CD4-positive, alpha-beta T cell treated with Interleukin-6 for 4 hours (primary cell): ENCODE results near the gene CYP3A7.
"Not testable (repeated sequence)": the region's sequence is repeated elsewhere in the genome, so short reads cannot be mapped to it uniquely, and the experiment has no call there.

ENCODE experiments used
- DNase-seq: peaks from one replicate; pipeline ENCODE4 v3.0.0-alpha.2; 2020; ENCODE audit warnings: mixed read lengths

CYP3A7 gene

DNA sequence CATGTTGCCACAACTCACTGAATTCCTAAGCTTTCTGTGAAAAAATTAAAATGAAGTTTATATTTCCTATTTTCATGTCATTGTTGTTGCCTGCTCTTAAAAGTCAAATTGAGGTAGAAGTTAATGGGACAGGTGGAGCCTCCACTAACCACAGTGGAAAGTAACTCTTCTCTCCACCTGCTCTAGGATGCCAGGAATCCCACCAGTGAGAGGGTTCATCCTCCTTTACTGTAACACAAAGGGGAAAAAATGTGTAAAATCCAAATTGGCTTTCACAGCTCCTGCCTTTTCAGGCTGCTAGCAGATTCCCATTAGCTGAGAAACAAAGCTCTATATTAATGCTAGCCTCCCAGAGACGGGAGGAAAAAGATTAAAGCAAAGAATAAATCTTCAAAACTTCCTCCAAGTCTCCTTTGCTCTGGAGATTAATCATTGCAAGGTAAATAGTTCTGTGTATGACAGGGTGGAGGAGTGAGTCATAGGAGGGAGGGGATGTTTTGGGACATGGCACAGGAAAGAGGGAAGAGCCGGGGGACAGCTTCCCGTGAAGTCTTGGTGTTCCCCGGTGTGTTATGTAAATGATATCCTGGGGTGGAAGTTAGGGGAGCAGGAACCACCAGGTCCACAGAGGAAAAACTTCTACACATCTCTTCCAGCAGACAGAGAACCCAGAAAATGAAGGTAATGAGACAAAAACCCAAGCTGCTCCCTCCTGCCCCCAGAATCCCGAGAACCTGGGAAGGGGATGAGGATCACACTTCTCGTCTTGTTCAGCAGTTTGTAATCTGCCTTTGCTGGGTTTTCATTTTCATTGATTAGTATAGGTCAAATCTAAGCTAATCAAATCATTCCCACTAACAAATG lies 35.9 kb downstream of the CYP3A7 start:
- not testable (repeated sequence) for DNase-seq

DNA sequence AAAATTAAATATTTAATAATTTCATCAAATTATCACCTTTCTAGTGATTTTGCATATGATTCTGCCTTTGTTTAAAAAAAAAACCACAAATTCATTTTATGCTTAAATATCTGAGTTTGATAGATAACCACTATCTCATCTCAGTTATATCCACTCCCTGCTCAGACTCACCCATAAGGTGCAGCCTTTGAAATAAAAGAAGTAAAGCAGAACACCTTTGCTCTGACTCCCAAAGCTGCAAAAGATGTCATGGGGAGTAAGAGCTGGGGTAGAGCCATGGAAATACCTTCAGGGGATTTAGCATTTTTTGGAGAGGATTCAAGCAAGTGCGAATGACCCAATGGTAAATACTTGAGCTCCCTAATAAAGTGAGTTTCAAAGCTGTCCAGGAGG lies 40.1 kb downstream of the CYP3A7 start:
- no peak for DNase-seq

DNA sequence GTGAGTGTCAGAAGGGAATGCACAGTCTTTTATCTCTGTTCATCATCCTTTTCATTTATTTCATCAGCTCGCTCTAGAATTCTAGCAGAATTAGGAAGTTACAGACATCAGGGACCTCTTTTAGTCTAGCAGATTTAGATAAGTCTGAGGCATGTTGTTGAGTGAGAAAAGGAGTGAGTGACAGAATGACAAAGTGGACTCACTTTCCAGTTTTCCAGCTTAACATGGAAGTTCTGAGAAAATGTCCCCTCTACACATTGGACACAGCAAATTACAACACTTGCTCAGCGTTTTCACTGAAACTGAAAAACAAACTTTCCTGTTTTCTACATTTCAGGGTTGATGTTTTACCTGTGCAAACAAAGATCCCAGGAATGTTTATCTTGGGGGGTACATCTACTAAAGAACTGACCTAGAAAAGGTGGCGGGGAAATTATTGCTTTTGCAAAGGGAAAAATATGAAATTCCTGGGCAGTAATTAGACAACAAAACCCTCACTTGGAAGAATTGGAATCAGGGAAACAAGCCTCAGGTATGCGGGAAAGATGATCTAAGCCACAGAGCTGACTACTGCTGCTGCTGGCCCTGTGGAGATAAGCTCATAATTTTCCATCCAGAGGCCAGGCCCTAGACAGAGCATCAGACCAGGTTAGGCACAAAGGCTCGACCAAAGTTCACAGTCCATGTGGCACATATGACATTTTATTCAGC lies 40.6 kb downstream of the CYP3A7 start:
- no peak for DNase-seq

DNA sequence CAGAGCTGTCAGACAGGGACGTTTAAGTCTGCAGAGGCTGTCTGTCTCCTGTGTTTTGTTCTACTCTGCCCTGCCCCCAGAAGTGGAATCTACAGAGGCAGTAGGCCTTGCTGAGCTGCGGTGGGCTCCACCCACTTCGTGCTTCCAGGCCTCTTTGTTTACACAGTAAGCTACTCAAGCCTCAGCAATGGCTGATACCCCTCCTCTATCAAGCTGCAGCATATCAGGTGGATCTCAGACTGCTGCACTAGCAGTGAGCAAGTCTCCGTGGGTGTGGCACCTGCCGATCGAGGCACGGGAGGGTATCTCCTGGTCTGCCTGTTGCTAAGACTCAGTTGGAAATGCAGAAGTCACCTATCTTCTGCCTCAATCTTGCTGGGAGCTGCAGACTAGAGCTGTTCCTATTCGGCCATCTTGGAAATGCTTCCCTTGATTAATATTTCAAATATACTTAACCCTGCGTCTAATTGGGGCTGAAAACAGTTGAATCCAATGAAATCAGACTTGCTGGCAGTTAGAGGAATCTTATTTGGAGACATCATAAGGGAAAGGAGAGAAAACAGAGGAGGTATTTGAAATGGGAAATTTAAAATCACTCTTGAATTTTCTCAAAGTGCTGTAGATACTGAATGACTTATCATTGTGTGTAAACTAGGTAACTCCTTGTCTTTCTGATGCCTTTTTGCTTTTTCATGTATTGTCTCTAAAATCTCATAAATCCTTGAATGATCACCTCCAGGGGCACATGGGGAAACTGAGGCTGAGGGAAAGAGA lies 41.4 kb downstream of the CYP3A7 start:
- peak; percentile 35 for DNase-seq

DNA sequence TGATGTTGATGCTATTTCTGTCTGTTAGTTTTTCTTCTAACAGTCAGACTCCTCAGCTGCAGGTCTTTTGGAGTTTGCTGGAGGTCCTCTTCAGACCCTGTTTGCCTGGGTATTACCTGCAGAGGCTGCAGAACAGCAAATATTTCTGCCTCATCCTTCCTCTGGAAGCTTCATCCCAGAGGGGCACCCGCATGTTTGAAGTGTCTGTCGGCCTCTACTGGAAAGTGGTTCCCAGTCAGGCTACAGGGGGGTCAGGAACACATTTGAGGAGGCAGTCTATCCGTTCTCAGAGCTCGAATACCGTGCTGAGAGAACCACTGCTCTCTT lies 41.9 kb downstream of the CYP3A7 start:
- DNase-seq = no peak

DNA sequence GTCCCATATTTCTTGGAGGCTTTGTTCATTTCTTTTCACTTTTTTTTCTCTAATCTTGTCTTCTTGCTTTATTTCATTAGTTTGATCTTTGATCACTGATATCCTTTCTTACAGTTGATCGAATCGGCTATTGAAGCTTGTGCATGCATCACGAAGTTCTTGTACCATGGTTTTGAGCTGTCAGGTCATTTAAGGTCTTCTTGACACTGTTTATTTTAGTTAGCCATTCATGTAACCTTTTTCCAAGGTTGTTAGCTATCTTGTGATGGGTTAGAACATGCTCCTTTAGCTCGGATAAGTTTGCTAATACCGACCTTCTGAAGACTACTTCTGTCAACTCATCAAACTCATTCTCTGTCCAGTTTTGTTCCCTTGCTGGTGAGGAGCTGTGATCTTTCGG lies 42.4 kb downstream of the CYP3A7 start:
- DNase-seq = not testable (repeated sequence)

DNA sequence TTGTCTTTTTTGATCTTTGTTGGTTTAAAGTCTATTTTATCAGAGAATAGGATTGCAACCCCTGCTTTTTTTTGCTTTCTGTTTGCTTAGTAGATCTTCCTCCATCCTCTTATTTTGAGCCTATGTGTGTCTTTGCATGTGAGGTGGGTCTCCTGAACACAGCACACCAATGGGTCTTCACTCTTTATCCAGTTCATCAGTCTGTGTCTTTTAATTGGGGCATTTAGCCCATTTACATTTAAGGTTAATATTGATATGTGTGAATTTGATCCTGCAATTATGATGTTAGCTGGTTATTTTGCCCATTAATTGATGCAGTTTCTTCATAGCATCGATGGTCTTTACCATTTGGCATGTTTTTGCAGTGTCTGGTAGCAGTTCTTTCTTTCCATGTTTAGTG lies 43.3 kb downstream of the CYP3A7 start:
- DNase-seq = not testable (repeated sequence)

DNA sequence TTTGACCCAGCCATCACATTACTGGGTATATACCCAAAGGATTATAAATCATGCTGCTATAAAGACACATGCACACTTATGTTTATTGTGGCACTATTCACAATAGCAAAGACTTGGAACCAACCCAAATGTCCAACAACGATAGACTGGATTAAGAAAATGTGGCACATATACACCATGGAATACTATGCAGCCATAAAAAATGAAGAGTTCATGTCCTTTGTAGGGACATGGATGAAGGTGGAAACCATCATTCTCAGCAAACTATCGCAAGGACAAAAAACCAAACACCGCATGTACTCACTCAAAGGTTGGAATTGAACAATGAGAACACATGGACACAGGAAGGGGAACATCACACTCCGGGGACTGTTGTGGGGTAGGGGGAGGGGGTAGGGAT lies 44.1 kb downstream of the CYP3A7 start:
- DNase-seq = not testable (repeated sequence)

DNA sequence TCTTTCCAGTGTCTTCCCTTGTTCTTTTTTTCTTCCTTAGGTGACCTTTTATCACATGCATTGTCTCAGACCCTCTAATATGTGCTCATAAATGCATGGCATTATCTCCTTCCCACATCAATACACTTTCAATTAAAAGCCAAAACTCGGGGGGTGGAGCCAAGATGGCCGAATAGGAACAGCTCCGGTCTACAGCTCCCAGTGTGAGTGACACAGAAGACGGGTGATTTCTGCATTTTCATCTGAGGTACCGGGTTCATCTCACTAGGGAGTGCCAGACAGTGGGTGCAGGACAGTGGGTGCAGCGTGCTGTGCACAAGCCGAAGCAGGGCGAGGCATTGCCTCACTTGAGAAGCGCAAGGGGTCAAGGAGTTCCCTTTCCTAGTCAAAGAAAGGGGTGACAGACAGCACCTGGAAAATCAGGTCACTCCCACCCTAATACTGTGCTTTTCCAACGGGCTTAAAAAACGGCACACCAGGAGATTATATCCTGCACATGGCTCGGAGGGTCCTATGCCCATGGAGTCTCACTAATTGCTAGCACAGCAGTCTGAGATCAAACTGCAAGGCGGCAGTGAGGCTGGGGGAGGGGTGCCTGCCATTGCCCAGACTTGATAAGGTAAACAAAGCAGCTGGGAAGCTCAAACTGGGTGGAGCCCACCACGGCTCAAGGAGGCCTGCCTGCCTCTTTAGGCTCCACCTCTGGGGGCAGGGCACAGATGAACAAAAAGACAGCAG lies 49.0 kb downstream of the CYP3A7 start:
- not testable (repeated sequence) for DNase-seq

DNA sequence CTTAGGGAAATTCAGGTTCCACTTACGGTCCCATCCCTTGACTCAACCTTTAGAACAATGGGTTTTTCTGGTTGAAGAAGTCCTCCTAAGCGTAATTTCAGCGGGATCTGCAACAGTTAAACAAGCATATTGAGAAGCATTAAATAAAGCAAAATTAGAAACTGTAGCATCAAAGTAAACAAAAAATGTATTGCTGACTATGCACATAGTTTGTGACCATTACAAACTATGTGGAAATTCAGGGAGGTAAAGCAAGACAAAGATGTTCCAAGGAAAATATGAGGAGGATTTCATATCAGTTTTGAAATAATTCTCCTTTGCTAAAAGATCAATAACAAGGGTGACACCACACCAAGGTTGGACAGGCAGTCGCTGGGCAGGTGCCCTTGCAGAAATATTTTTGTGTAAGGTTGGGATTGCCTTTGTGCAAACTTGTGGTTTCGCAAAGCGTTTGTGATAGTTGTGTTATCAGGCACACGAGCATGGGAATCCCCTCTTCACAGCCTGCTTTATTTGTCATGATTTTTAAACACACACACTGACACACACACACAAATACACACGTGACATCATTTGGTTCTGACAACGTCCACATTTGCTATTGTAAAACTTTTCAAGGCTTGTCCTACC lies 49.8 kb downstream of the CYP3A7 start:
- no peak for DNase-seq

DNA sequence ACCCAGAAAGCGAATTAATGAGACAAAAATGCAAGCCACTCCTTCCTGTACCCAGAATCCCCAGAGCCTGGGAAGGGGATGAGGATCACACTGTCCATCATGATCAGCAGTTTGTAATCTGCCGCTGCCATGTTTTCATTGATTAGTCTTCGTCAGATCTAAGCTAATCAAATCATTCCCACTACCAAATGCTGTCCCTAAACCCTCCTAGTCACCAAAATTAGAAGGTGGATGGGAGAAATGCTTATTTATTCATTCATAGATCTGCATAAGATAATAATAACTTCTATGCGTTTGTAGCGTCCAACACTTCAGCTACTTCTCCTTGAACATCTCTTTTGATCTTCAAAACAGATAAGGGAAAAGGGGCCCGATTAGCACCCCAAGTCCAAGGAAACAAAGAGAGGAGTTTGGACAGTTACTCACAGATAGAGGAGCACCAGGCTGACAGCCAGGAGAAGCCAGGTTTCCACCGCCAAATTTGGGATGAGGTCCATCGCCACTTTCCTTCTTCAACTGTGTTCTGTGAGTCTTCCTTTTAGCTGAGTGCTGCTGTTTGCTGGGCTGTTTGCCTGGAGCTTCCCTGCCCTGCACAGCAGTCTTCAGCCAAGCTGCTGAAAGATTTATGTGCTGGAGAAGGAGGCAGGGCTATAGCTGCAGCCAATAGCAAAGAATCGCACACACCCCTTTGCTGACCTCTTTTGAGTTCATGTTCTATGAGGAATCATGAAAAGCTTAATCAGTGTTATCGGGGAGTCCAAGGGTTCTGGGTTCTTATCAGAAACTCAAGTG lies 55.4 kb downstream of the CYP3A7 start, which contains the start of gene CYP3A5:
CYP3A5 (minus strand) TSS at position 597 of the 792 bp plus-strand sequence; CDS start at position 497, 100 bp downstream.
- DNase-seq = no peak

DNA sequence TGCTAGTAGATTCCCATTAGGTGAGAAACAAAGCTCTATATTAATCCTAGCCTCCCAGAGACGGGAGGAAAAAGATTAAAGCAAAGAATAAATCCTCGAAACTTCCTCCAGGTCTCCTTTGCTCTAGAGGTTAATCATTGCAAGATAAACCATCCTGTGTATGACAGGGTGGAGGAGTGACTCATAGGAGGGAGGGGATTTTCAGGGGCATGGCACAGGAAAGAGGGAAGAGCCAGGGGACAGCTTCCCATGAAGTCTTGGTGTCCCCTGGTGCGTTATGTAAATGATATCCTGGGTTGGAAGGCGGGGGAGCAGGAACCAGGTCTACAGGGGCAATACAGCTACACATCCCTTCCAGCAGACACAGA lies 56.0 kb downstream of the CYP3A7 start:
- DNase-seq = no peak

DNA sequence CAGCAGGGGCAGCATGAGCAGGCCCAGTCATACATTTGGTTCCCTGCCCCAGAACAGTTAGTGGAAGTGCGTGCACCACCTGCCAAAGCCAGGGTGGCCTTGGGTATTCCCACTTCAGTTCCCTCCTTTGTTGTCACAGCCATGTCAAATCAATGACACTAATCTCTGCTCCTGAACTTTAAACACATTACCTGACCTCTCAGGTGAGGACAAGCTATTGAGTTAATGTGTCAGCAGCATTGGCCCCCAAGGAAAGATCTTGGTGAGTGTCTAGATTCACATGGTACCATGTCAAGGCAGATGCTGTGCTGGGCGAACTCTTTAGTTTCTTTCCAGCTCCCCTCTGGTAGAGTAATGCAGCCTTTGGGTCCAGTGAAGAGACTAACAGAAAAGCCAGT lies 57.3 kb downstream of the CYP3A7 start:
- DNase-seq = no peak

DNA sequence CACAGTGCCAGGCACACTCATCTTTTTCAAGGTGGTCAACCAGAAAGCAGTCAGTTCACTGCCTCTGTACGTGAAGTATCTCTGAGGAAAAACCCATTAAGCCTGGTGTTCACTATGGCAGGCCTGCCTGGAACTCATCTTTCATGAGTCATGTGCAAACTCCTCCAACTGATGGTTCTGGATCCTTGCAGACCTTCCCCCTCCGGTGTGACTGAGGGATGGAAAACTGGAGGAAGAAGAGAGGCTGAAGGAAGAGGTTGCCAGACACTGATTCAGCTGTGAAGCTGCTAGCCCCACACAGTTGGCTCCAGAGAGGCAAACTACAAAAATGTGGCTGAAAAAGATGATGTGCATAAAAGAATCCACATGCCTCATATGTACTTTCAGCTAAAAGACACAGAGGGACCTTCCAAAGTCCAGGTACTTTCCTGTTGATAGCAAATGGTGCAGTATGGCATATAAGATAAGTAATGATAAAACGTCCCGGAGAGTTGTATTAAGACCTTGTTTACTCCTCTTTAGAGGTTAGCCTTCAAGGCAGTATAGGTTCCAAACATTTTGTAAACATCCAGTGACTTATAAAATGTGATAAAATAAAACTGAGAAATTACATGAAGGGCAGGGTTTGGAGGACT lies 57.9 kb downstream of the CYP3A7 start:
- no peak for DNase-seq

DNA sequence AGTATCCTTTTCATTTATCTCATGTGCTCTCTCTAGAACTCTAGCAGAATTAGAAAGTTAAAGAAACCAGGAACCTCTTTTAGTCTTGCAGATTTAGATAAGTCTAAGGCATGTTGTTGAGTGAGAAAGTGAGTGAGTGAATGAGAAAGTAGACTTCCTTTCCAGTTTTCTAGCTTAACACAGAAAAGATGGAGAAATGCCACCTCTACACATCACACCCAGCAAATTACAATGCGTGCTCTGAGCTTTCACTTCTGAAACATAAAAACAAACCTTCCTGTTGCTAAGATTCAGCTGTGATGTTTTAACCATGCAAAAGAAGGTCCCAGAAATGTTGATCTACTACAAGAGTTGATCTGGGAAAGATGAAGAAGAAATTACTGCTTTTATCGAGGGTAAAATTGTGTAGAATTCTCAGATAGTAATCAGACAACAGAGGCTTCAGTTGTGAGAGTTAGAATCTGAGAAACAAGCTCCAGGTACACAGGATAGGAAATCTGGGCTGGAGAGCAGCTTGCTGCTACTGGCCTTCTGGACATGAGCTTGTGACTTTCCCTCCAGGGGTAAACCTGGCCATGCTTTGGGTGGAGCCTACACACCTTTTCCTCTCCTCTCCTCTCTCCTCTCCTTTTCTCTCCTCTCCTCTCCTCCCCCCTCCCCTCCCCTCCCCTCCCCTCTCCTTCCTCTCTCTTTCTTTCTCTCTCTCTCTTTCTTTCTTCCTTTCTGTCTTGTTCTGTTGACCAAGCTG lies 59.8 kb downstream of the CYP3A7 start:
- DNase-seq = no peak

DNA sequence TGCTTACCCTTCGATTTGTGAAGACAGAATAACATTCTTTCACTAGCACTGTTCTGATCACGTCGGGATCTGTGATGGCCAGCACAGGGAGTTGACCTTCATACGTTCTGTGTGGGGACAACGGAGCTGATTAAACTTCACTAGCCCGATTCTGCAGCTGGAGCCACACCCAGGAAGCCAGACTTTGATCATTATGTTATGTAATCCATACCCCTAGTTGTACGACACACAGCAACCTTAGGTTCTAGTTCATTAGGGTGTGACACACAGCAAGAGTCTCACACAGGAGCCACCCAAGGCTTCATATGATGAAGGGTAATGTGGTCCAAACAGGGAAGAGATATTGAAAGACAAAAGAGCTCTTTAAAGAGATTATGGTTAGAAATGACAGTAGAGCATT lies 62.4 kb downstream of the CYP3A7 start:
- no peak for DNase-seq

DNA sequence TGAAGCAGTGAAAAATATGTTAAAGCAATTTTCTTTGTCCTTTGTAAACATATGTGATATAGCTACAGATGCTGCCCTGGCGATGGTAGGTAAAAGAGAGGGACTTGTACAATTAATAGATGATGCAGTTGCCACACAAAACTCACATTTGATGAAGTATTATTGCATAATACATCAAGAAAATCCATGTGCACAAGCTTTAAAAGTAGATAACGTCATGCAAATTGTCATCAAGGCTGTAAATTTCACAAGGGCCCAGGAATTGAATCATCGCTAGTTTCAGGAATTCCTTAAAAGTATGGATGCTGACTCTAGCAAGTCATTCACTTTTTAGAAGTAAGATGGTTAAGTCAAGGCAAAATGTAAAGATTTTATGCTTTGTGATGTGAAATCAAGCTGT lies 65.2 kb downstream of the CYP3A7 start:
- no peak for DNase-seq

DNA sequence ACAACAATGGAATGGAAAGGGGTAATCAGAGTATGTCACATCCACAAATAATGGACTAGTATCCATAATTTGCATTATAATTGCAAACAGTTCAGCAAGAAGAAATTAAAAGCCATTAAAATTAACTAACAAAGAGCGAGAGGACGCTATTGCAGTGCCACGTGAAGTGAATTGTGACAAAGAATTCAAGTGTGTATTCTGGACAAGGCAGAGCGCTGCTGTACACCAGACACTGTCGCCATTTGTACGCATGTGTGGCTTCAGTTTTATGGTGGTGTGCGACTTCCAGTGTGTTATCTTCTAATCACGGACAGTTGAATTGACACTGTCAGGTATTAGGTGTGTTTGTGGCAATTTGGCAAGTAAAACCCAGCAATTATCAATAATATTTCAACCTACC lies 66.5 kb downstream of the CYP3A7 start:
- no peak for DNase-seq

DNA sequence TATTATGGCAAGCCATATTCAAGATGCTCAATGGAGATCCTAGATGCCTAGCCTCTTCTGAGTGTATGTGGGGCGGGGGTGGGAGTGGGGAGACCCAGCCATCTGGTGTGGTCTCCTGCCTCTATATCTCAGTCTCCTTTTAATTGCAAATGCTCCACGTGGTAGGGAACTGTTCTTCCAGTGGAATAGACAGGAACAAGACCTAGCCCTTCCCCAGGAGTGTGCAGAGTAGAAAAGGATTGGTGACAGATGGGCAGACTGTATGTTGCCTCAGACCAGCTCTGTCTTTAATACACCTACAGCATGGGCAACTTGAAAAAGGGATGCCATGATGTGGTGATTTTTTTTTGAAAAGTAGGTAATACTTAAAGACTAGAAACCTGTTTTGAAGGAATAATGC lies 67.8 kb downstream of the CYP3A7 start:
- no peak for DNase-seq

DNA sequence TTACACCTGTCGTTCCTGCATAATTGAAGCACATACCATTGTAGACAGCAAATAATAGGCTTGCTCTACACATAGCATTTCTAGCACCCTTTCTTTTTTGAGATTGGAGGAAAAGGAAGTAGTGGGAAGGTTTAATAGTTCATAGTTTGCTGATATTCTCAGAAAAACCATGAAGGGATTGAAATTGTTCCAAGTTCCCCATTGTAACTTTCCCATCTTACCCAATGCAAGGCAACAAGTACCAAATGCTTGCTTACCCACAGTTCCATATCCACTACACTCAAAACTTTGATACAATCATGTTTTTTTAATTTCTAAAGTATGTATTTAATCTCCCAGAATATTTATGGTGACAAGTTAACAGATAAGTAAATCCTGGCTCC lies 69.0 kb downstream of the CYP3A7 start:
- DNase-seq = no peak
